NT2/D1 (cell line): ENCODE measurements around the gene ENTPD5.

Experiments
- DNase-seq: peaks from one replicate; pipeline ENCODE4 v3.0.0-alpha.2; 2011; ENCODE audit warnings: low read depth, low spot score
- H3K27me3 ChIP-seq: 2 replicates; pipeline ENCODE4 v1.6.0; 2011; ENCODE audit warnings: mild to moderate bottlenecking; ENCODE audit not compliant: insufficient read length, insufficient read depth
- H3K36me3 ChIP-seq: 2 replicates; pipeline ENCODE4 v1.6.1; 2011; ENCODE audit warnings: mild to moderate bottlenecking, low read length, mixed read lengths; ENCODE audit not compliant: insufficient read depth, insufficient read length
- H3K4me1 ChIP-seq: 2 replicates; pipeline ENCODE4 v1.5.1; 2011; ENCODE audit not compliant: insufficient read depth, insufficient read length
- H3K4me3 ChIP-seq: 2 replicates; pipeline ENCODE4 v1.5.1; 2011; ENCODE audit warnings: low read depth; ENCODE audit not compliant: insufficient read length
- H3K9ac ChIP-seq: 2 replicates; pipeline ENCODE4 v1.6.0; 2011; ENCODE audit warnings: low read depth; ENCODE audit not compliant: insufficient read length
- H3K9me3 ChIP-seq: 2 replicates; pipeline ENCODE4 v1.5.1; 2011; ENCODE audit warnings: mild to moderate bottlenecking, low read length; ENCODE audit not compliant: insufficient read depth
- SUZ12 ChIP-seq: IDR thresholded peaks from 2 replicates; pipeline ENCODE4 v1.6.1; 2011; ENCODE audit not compliant: insufficient read length, insufficient read depth; ENCODE audit errors: extremely low read depth
- YY1 ChIP-seq: IDR thresholded peaks from 2 replicates; pipeline ENCODE4 v1.6.1; 2011; ENCODE audit not compliant: insufficient read length, insufficient read depth
- ZNF274 ChIP-seq: IDR thresholded peaks from 2 replicates; pipeline ENCODE4 v1.6.1; 2011; ENCODE audit warnings: mild to moderate bottlenecking, low read depth, low read length

The ENTPD5 gene

GRCh38 chr14:74018586-74019407 is at the start of gene ENTPD5, which contains the start of gene BBOF1:
TSS of gene ENTPD5 (minus strand) at chr14:74019288. CDS start at chr14:73988102, 31,186 bp downstream.
TSS of gene BBOF1 (plus strand) at chr14:74019349. CDS start at chr14:74019479, 130 bp downstream.
- Histone ChIP-seq H3K36me3 (peaks cover 2% of the 10 kb centered on the region), H3K9ac (peak within 1 kb of the TSS; percentile 91), H3K4me1 (no peaks in the 10 kb centered on the region), H3K4me3 (peak within 1 kb of the TSS; percentile 91), H3K9me3 (no peaks in the 10 kb centered on the region), H3K27me3 (peaks cover 3% of the 10 kb centered on the region)
- TF ChIP-seq ZNF274 = no peak
- no peak for TF ChIP-seq SUZ12
- no peak for TF ChIP-seq YY1
- peak; percentile 18 for DNase-seq

DNA sequence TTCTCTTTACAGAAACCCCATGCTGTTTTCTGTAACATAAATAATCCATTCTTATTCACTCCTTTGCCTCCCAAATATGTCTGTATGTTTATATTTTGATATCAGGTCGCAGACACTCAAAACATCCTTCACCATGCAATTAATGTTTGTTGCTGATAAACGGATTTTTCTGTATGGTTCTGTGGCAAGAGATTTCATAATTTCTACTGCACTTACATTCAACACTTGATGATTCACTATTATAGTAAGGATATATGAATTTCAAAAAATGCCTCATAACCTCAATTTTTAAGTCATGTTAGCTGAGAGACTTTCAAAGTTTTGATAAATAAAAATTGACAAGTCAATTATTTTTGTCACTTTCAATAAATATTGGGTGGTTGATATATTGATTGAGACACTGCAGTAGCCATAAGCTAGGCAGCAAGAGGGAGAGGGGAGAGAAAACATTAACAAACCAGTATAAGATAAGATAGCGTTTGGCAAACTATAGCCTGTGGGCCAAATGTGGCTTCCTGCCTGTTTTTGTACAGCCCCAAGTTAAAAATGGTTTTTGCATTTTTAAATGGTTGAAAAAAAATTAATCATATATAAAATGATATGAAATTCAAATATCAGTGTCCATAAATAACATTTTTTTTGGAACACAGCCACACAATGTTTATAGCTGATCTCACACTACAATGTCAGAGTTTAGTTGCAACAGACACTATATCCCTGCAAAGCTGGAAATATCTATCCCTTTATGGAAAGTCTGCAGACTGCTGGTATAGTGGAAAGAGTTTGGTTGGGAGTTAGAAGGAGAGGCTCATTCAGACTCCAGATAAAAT is 46.9 kb upstream of the ENTPD5 start:
- Histone ChIP-seq H3K36me3 (peaks cover 15% of the 10 kb centered on the region), H3K4me3 (no peak overlapping the region), H3K4me1 (no peaks in the 10 kb centered on the region), H3K9ac (no peak overlapping the region), H3K9me3 (no peaks in the 10 kb centered on the region), H3K27me3 (no peaks in the 10 kb centered on the region)
- DNase-seq = no peak
- TF ChIP-seq SUZ12 (no peak), ZNF274 (no peak), YY1 (no peak)

- Histone ChIP-seq H3K27me3 (no peaks in the 10 kb centered on the region), H3K9ac (no peak overlapping the region), H3K36me3 (peaks cover 12% of the 10 kb centered on the region), H3K9me3 (no peaks in the 10 kb centered on the region), H3K4me3 (no peak overlapping the region), H3K4me1 (no peaks in the 10 kb centered on the region)
- DNase-seq = no peak
- TF ChIP-seq YY1 (no peak), SUZ12 (no peak), ZNF274 (no peak)
These were observed 45.8 kb upstream of the ENTPD5 start for GRCh38 chr14:74064883-74065282.

DNA sequence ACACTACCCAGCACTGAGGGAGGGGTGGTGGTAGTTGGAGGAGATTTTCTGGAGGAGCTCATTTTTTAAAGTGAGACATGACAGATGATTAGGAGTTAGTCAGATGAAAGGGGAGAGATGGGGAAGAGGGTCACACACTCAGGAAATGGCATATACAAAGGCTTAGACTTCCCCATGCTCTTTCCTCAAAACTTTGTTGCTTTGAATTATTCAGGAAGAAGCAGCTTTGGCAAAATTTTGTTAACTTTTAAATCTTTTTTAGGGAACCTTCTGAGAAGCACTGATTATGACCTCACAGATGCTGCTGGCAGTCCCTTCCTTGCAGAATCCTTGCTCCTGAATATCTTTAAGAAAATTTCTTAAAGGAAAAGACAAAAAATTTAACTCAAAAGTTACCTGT is 45.3 kb upstream of the ENTPD5 start:
- H3K9ac ChIP-seq = no peak overlapping the region
- H3K27me3 ChIP-seq = no peaks in the 10 kb centered on the region
- no peak overlapping the region for H3K4me3 ChIP-seq
- DNase-seq = no peak
- H3K4me1 ChIP-seq = no peaks in the 10 kb centered on the region
- no peak for TF ChIP-seq ZNF274
- no peak for TF ChIP-seq SUZ12
- TF ChIP-seq YY1 = no peak
- H3K9me3 ChIP-seq = no peaks in the 10 kb centered on the region
- H3K36me3 ChIP-seq = peaks cover 12% of the 10 kb centered on the region

GRCh38 chr14:74062809-74063150 is 43.7 kb upstream of the ENTPD5 start:
- H3K4me3 ChIP-seq = no peak overlapping the region
- no peak overlapping the region for H3K9ac ChIP-seq
- H3K9me3 ChIP-seq = no peaks in the 10 kb centered on the region
- H3K27me3 ChIP-seq = no peaks in the 10 kb centered on the region
- peaks cover 12% of the 10 kb centered on the region for H3K36me3 ChIP-seq
- H3K4me1 ChIP-seq = no peaks in the 10 kb centered on the region
- TF ChIP-seq YY1 (no peak), ZNF274 (no peak), SUZ12 (no peak)
- DNase-seq = no peak

DNA sequence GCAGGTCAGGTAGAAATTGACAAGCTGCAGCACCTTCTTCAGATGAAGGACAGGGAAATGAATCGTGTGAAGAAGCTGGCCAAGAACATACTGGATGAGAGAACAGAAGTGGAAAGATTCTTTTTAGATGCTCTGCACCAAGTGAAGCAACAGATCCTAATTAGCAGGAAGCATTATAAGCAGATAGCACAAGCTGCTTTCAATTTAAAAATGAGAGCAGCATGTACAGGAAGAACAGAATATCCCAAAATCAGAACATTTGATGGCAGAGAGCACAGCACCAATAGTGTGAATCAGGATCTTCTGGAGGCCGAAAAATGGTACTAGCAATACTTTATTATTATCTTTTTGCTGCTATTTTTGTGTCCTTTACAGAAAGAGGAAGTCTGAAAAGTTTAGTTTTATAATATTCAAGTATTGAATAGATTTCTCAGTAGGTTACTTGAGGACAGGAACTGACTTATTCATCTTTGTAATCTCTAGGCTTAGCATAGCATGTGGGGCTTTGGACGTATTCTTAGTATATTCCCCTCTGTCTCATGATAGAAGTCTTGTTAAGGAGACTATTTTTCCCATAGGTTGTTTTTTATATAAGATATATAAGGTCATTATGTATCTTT is 30.9 kb upstream of the ENTPD5 start:
- no peak overlapping the region for H3K9ac ChIP-seq
- no peak overlapping the region for H3K4me3 ChIP-seq
- TF ChIP-seq YY1 (no peak), SUZ12 (no peak), ZNF274 (no peak)
- no peak for DNase-seq
- H3K9me3 ChIP-seq = no peaks in the 10 kb centered on the region
- H3K36me3 ChIP-seq = no peaks in the 10 kb centered on the region
- no peaks in the 10 kb centered on the region for H3K27me3 ChIP-seq
- H3K4me1 ChIP-seq = no peaks in the 10 kb centered on the region

GRCh38 chr14:74048281-74048680 is 29.2 kb upstream of the ENTPD5 start:
- DNase-seq = peak; percentile 22
- H3K4me1 ChIP-seq = no peaks in the 10 kb centered on the region
- no peaks in the 10 kb centered on the region for H3K36me3 ChIP-seq
- no peak overlapping the region for H3K4me3 ChIP-seq
- no peaks in the 10 kb centered on the region for H3K9me3 ChIP-seq
- no peaks in the 10 kb centered on the region for H3K27me3 ChIP-seq
- TF ChIP-seq YY1 (no peak), ZNF274 (no peak), SUZ12 (no peak)
- H3K9ac ChIP-seq = no peak overlapping the region
